Calu3 (cell line): ENCODE measurements around the gene CD2. TPM values are rescaled to one million over a fixed set of nuclear protein-coding genes. Genes with fewer than 3 reads are reported as not detected.

Experiments used
- BruUV-seq: library from RNA; stranded (reverse); fragments of 400-500 nt; replicated peaks from 2 replicates; lab custom pipeline; 2021; lab: Mats Ljungman, UMichigan
- CTCF ChIA-PET: fragments of 300-600 bp; sonication (Branson Sonifier 250); formaldehyde crosslinking; loops from one replicate; lab custom pipeline; 2022; ENCODE audit warnings: antibody characterized with exemption; lab: Charles Lee
- DNase-seq: peaks from one replicate; pipeline ENCODE4 v3.0.0; 2022
- H3K27ac Mint-ChIP-seq: one replicate; pipeline ENCODE4 v1.8.0; 2022; ENCODE audit warnings: mixed read lengths; ENCODE audit not compliant: unreplicated experiment
- H3K27me3 Mint-ChIP-seq: one replicate; pipeline ENCODE4 v1.8.0; 2022; ENCODE audit warnings: mixed read lengths; ENCODE audit not compliant: unreplicated experiment
- H3K36me3 Mint-ChIP-seq: one replicate; pipeline ENCODE4 v1.8.0; 2022; ENCODE audit warnings: mild to moderate bottlenecking, moderate library complexity, mixed read lengths; ENCODE audit not compliant: insufficient read depth, unreplicated experiment
- H3K4me1 Mint-ChIP-seq: one replicate; pipeline ENCODE4 v1.8.0; 2022; ENCODE audit warnings: mild to moderate bottlenecking, low read depth, mixed read lengths; ENCODE audit not compliant: unreplicated experiment
- H3K4me3 Mint-ChIP-seq: one replicate; pipeline ENCODE4 v1.8.0; 2022; ENCODE audit warnings: mild to moderate bottlenecking, low read depth, moderate library complexity, mixed read lengths; ENCODE audit not compliant: unreplicated experiment
- H3K9me3 Mint-ChIP-seq: one replicate; pipeline ENCODE4 v1.8.0; 2022; ENCODE audit warnings: low read depth, mixed read lengths; ENCODE audit not compliant: unreplicated experiment
- intact Hi-C: fragments of 100-400 bp; cut with micrococcal nuclease; formaldehyde crosslinking; loops from one replicate; pipeline ENCODE4 v1.10.0; 2022; ENCODE audit not compliant: unreplicated experiment
- total RNA-seq: library from RNA; stranded (reverse); gene quantifications from 2 replicates; pipeline ENCODE4 v1.2.3, GENCODE V29; 2022
- TF ChIP-seq, protein P1 (sequence below): fragments of 200-600 bp; IDR thresholded peaks from one replicate; pipeline ENCODE4 v1.8.0; 2022; ENCODE audit warnings: antibody characterized with exemption; ENCODE audit not compliant: unreplicated experiment

The CD2 gene
- total RNA-seq, 1 experiment from 2014 or later, result not detected

DNA sequence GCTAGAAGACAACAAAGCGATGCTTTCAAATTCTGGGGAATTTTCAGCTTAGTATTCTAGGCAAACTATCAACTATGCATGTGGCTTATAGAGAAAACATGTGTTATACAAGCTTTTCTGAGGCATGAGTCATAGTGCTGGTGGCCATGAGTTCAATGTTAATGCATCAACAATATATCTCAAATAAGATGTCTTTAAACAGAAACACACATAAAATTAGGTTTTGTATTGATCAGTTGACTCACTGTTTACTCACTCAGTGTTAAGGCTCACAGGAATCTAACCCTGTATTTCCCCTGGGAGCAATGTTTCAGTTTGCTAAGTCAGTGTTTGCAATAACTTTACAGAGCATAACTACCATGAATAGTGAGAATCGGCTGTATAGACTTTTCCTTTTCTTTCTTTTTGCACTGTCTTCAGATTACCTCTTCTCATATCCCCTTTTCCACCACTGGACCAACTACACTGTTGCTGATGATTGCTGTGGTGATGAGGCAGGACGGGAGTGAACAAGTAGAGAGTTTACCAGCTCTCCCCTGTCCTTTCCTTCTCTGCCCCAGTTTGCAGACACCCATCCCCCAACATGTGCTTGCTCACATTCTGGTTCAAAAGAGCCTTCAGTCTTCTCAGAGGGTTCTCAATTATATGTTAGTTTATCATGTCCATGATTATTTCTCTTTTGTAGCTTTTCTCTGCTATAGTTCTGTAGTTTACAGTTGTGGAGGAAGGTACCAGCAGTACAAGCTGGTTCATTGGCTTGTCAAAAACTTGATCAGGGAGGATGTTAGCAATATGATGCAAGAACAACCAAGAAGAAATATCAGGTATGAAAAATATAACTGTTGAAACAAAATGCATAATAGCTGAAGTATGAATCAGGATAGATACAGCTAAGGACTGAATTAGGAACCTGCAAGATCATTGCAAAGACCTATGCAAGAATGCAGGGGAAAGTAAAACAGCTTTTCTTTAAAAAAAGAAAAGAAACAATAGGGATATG, 23.9 kb downstream of the CD2 start:
- H3K27ac Mint-ChIP-seq, result peak overlapping the region; percentile 11
- no peaks in the 10 kb centered on the region for H3K27me3 Mint-ChIP-seq
- H3K4me1 Mint-ChIP-seq, result peaks cover 33% of the 10 kb centered on the region
- no peaks in the 10 kb centered on the region for H3K36me3 Mint-ChIP-seq
- CTCF ChIA-PET, result interaction anchor here (1.2 kb wide), 1 partner anchor 10 kb away, joined by 3 read pairs; no protein-coding TSS in a partner anchor
- peak overlapping the region; percentile 53 for H3K4me3 Mint-ChIP-seq
- BruUV-seq, result no TSS peak
- DNase-seq, result peak; percentile 15
- TF ChIP-seq, protein P1, sequence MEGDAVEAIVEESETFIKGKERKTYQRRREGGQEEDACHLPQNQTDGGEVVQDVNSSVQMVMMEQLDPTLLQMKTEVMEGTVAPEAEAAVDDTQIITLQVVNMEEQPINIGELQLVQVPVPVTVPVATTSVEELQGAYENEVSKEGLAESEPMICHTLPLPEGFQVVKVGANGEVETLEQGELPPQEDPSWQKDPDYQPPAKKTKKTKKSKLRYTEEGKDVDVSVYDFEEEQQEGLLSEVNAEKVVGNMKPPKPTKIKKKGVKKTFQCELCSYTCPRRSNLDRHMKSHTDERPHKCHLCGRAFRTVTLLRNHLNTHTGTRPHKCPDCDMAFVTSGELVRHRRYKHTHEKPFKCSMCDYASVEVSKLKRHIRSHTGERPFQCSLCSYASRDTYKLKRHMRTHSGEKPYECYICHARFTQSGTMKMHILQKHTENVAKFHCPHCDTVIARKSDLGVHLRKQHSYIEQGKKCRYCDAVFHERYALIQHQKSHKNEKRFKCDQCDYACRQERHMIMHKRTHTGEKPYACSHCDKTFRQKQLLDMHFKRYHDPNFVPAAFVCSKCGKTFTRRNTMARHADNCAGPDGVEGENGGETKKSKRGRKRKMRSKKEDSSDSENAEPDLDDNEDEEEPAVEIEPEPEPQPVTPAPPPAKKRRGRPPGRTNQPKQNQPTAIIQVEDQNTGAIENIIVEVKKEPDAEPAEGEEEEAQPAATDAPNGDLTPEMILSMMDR, result no peak
- intact Hi-C loops, result no loop called here
- H3K9me3 Mint-ChIP-seq, result no peaks in the 10 kb centered on the region

DNA sequence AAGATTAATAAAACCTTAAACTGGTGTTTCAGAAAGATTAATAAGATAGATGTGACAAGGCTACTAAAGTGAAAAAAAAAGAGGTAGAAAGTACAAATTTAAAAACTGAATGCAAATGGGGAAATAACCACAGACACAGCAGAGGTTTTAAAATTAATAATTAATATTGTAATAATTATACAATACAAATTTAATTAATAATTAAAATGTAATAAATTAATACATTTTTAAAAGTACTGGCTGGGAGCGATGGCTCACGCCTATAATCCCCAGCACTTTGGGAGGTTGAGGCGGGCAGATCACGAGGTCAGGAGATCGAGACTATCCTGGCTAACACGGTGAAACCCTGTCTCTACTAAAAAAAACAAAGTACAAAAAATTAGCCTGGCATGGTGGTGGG, 26.8 kb downstream of the CD2 start:
- intact Hi-C loops, result no loop called here
- Mint-ChIP-seq H3K4me1 (peaks cover 42% of the 10 kb centered on the region), H3K27ac (no peak overlapping the region), H3K4me3 (no peak overlapping the region), H3K9me3 (no peaks in the 10 kb centered on the region), H3K36me3 (no peaks in the 10 kb centered on the region), H3K27me3 (no peaks in the 10 kb centered on the region)
- CTCF ChIA-PET, result no interaction called here
- TF ChIP-seq, protein P1, result no peak
- no peak for DNase-seq
- no TSS peak for BruUV-seq

DNA sequence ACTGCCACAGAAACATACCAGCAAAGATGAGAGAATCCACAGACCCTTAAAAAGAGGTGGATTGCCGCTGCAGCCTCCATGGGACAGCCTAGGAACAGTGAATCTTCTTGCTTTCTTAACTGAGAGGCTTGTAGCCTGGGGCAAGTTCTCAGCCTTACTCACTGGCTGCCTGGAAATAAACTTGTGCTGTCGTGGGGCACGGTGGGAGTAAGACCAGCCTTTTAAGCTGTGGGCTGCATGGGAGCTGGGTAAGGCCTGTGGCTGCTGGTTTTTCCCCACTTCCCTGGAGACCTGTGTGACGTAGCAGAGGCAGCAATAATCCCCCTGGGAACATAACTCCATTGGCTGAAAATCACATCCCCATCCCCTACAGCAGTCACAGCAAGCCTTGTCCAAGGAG, 30.8 kb downstream of the CD2 start:
- CTCF ChIA-PET, result interaction anchor here (0.6 kb wide), 1 partner anchor 8 kb away, joined by 3 read pairs; no protein-coding TSS in a partner anchor
- TF ChIP-seq, protein P1, result no peak
- no peaks in the 10 kb centered on the region for H3K9me3 Mint-ChIP-seq
- no peaks in the 10 kb centered on the region for H3K27me3 Mint-ChIP-seq
- no peaks in the 10 kb centered on the region for H3K36me3 Mint-ChIP-seq
- peaks cover 20% of the 10 kb centered on the region for H3K4me1 Mint-ChIP-seq
- BruUV-seq, result no TSS peak
- intact Hi-C loops, result no loop called here
- H3K27ac Mint-ChIP-seq, result no peak overlapping the region
- H3K4me3 Mint-ChIP-seq, result no peak overlapping the region
- DNase-seq, result no peak

DNA sequence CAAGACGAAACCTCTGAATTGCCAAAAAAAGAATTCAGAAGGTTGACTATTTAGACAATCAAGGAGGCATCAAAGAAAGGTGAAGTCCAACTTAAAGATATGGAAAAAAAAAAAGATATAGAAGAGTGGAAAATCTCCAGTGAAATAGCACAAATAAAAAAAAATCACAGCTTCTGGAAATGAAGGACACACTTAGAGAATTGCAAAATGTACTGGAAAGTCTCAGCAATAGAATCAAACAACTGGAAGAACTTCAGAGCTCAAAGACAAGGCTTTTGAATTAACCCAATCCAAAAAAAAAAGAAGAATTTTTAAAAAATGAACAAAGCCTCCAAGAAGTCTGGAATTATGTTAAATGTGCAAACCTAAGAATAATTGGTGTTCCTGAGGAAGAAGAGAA, 31.8 kb downstream of the CD2 start:
- DNase-seq, result no peak
- H3K27ac Mint-ChIP-seq, result no peak overlapping the region
- intact Hi-C loops, result no loop called here
- no TSS peak for BruUV-seq
- H3K4me1 Mint-ChIP-seq, result peaks cover 20% of the 10 kb centered on the region
- no peak overlapping the region for H3K4me3 Mint-ChIP-seq
- CTCF ChIA-PET, result interaction anchor here (0.7 to 1.2 kb wide), 3 partner anchors 9 to 258 kb away, joined by 3 to 4 read pairs (median 3); no protein-coding TSS in a partner anchor
- no peaks in the 10 kb centered on the region for H3K36me3 Mint-ChIP-seq
- TF ChIP-seq, protein P1, result no peak
- H3K9me3 Mint-ChIP-seq, result no peaks in the 10 kb centered on the region
- no peaks in the 10 kb centered on the region for H3K27me3 Mint-ChIP-seq
